Stimulated activated CD8-positive, alpha-beta memory T cell treated with anti-CD3 and anti-CD28 coated beads, Interleukin-12 subunit alpha, Interleukin-12 subunit beta, amount 100 ng/mL, for 24 hours (primary cell): Measurements from ENCODE around the gene PTPRN2.
"Not testable (repeated sequence)": the region's sequence is repeated elsewhere in the genome, so short reads cannot be mapped to it uniquely, and the experiment has no call there.

Experiments used
- DNase-seq: peaks from one replicate; pipeline ENCODE4 v3.0.0-alpha.2; 2020; ENCODE audit errors: extremely low read depth

Gene PTPRN2

DNA sequence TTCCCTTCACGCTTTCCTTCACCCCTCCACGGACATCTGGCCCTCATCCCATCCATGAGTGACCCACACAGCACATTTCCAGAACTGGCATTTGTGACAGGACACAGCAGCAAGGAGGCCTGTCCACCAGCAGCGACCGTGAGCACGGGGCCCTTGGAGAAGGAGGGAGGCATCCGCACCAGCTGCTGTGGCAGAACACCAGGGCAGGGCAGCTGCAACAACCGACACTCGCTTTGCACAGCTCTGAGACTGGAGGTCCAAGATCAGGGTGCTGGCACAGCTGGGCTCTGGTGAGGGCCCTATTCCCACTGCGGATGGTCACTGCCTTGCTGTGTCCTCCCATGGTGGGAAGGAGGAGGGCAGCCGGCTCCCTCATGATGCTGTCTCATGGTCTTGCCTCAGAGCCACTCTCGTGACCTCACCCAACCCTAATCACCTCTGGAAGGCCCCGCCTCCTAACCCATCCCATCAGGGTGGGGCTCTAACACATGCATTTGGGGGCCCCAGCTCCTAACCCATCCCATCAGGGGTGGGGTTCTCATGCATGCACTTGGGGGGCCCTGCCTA, 36.7 kb downstream of the PTPRN2 start:
- DNase-seq: no peak

GRCh38 chr7:158550394-158550700, 37.3 kb downstream of the PTPRN2 start:
- DNase-seq: no peak

DNA sequence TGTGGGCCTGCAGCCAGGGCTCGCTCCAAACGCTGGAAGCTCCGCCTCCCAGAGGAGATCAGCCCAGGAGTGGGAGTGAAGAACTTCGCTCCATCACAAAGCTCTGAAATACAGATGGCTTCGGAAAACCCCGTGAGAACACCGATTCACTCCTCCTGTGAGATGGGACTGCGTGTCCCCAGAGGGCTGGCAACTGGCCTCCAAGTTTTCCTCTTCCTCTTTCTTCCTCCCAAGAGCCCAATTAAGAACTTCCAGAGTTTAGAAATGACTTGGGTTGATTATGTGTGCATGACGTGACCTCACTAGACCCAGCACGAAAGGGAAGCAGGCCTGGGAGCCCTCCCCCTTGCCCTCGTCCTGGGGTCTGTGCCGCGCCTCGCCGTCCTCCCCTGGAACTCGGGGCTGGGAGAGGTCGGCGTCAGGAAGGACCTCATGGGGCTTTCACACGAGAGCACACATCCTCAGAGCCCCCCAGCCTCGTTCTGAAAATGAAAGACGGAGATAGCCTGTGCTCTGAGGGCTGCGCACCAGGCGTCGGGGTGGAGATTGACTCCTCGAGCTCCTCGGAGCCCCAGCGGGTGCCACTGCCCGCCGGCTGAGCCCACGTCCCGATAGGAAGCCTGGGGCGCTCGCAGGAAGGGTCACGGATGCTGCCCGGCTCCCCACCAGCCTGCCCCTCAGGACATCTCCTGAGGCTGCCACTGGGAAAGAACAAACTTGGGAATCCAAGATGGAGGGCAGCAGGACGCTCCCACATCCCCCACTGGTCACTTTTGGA, 37.8 kb downstream of the PTPRN2 start:
- DNase-seq: no peak

GRCh38 chr7:158549176-158549615, 38.4 kb downstream of the PTPRN2 start:
- DNase-seq: no peak

DNA sequence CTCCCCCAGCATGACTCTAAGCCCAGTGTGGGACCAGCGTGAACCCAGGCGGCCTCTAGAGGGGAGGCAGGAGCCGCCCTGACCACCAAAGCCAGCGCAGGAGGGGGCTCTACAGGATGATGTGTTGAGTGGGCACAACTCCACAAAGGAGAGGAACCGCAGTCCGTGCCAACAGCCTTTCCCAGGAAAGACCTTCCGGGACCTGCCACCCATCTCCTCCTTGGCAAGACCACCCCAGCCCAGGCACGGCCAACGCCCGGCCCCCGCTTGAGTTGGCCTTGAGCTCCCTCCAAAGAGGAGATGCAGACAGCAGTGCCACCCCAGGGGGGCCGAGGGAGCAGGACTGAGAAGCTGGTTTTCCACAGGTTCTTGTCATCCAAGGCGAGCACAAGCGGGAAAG, 38.9 kb downstream of the PTPRN2 start:
- DNase-seq: no peak

GRCh38 chr7:158547817-158548216, 39.8 kb downstream of the PTPRN2 start:
- DNase-seq: no peak

DNA sequence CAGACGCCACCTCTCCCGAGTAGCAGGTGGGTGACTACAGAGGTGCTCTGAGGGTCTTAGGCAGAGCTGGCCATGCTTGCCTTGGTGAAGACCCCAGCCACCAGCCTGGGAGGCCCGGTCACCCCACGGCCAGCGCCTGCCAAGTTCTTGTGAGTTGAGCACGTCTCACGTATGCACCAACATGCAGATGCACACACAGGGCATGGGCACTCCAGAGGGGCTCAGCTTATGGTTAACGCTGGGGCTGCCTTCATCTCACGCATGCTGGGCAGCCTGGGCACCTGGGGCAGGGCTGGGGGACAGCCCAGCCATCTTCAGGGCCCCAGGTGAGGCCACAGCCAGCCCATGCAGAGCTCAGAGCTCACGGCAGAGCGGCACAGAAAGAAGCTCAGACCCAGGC, 41.0 kb downstream of the PTPRN2 start:
- no peak for DNase-seq

DNA sequence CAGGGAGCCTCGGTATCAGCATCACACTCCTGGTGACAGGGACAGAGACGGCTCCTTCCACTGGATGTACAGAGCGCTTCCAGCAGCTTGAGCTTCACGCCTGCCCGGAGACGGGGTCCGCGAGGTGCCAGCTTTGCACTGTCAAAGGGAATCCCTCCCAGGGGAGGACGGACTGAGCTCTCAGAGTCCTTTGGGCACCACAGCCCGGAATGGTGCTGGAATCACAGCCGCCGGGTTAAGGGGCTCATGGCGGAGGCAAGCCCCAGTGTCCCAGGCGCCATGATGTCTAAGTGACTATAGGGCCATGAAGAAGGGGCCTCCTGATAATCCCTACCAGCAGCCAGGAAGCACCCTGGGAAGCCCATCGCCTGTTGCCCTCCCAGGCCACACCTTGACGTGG, 41.4 kb downstream of the PTPRN2 start:
- no peak for DNase-seq

DNA sequence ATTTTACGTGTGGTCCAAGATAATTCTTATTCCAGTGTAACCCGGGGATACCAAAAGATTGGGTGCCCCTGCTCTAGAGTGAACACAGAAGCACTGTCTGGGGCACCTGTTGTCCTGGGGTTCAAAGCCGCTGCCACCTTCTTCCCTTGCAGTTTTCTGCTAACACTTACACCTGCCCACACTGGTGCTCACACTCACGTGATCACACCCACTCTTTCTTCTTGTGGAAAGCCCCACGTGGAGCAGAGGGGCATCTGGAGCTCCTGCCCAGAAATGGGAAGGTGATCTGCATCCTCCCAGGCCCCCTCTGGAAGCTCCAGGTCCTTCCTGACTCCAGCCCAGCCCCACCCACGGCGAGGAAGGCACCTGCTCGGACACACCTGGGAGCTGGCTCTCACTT, 42.9 kb downstream of the PTPRN2 start:
- DNase-seq: no peak

- DNase-seq: no peak
These were observed 43.8 kb downstream of the PTPRN2 start for GRCh38 chr7:158543840-158544239.

DNA sequence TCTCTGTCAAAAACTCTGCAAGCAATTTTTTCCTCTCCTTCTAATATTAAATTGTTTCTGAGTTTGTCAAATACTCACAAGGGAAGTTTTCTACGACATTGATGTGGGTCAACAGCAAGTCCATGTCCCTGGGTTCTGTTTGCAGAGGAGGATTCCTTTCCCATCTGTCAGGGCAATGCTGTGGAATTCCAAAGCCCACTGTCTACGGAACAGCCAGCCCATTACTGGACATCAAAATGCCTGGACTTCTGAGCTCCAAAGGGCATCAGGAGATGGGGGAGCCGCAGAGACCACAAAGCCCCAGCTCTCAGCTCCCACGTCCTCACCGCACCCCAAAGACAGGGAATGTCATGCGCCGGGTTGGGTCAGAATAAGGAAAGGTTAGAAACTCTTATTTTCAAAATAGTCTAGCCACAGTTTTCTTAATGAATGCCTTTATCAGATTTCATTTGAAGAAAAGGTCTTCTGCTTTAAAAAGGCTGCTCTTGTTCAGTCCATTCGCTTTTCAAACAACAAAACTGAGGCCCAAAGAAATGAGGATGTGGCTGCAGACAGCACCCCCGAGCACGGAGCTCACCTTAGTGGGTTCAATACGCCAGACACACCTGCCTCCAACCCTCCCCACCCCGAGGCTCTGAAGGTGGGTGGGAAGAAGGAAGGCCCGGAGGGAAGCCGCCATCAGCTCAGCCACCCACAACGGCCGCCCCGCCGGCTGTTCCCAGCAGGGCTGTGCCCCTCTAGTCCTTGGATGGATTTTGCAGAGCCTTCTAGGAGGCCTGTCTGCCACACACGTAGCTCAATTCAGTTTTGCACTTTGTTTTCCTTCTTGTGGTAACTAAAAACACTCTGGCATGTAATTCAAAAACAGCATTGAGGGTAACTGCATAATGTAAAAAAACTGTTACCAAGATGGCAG, 44.7 kb downstream of the PTPRN2 start:
- no peak for DNase-seq

DNA sequence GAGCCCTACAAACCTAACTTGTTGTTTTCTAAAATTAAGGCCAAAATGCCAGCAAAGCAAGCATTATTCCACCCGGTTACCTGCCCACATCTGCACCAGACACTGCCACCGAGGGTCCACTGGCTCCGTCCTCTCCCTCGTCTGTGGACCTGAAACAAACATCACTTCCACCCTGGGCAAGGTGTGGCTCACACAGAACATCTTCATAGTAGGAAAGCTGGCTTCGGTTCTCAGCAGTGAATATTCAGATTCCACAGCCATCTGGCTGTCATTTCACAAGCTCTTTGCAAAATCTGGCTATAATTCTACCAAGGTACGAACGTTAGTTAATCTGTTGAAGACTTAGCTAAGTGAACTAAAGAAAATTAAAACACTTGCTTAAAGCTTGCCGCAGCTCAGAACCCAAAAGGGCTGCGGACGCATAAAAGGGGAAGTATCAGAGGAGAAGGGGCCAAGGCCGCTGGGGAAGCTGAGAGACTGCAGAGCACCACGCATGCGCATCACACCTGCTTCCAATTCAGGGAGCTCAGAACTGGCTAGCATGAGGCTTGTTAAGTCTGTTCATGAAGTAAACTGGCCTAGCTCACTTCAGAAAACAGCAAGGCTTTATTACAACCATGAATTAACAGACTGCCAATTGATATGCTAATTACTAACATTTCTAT, 46.1 kb downstream of the PTPRN2 start:
- no peak for DNase-seq

DNA sequence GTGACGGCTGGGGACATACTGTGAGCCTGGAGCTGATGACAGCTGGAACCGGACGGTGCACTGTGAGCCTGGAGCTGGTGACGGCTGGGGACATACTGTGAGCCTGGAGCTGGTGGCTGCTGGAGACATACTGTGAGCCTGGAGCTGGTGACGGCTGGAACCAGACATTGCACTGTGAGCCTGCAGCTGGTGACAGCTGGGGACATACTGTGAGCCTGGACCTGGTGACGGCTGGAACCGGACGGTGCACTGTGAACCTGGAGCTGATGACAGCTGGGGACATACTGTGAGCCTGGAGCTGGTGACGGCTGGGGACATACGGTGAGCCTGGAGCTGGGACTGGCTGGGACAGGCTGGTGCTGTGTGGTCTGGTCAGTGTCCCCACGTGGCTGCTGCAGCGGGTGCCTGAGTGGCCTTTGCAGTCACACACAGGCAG, 47.9 kb downstream of the PTPRN2 start:
- DNase-seq: no peak

DNA sequence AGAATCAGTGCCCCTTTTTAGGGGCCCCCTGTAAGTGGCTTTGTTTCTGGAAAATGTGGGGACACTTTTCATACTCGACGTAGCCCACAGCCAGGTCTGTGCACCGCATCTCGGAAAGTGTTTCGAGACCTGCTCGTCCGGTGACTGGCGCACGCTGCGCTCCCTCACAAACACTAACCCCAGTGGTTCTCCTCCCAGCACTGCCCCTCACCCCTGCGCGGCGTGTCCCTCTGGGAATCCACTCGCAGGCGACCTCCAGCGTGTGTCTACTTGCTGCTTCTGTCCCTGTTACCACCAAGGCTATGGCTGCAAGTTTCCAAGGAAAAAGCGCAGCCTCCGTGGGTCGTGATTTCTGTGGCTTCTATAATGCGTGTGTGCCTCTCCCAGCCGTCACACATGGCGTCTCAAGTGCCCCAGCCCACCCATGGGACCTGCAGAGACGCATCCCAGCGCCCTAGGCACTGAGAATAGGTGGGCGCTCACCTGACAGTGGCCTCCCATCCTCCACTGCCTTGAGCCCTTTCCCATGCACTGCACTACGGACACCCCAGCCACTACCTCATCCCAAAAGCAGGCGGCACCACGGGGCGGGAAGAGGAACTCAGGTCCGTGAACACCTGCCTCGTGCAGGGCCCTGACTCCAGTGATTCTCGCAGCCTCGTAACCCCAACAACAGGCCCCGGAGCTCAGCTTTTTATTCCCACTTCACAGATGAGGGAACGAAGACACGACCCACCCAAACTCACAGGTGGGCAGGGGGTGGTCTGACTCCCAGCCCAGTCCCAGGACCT, 49.3 kb downstream of the PTPRN2 start:
- DNase-seq: no peak

DNA sequence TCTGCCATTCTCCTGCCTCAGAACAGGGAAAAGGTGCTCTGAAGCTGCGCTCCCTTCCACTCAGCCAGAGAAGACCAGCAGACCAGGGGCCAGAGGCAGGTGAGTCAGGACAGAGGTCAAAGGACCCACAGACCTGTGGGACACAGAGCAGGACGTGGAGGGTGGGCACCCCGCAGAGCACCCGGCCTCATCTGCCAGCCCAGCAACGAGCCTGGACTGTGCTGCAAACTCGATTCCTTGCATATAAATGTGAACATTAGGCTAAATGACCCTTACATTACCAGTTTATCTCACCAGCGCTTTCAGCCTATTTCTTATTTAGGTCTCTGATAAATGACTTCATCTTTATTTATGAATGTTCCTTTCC, 50.1 kb downstream of the PTPRN2 start:
- DNase-seq: no peak

DNA sequence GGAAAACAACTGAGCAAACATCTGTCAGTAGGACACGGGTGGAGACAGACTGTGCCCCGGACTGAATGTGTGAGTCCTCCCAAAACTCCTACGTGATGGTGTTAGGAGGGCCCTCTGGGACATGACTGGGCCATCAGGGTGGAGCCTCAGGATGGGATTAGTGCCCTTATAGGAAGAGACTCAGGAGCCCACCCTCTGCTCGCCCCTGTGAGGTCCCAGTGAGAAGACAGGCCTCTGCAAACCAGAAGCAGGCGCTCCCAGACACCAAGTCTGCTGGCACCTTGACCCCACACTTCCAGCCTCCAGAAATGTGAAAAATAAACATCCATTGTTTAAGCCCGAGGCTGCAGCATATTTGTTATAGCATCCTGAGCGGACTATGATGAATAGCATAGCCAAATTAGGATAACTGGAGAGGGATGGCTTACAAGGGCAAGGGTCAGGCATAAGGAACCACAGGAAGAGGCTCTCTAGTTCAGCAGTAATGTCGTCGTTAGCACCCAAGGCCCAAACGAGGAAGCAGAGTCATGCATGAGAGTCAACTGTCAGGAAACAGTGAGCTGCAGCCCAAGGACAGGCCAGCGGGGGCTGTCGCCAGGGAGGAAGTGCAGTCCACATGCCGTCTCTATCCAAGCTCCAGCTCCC, 50.6 kb downstream of the PTPRN2 start:
- DNase-seq: no peak

GRCh38 chr7:158535079-158535478, 52.5 kb downstream of the PTPRN2 start:
- DNase-seq: no peak

- DNase-seq: no peak
These were observed 53.0 kb downstream of the PTPRN2 start for GRCh38 chr7:158534598-158534997.

- DNase-seq: not testable (repeated sequence)
These were observed 53.5 kb downstream of the PTPRN2 start for GRCh38 chr7:158534134-158534515.

DNA sequence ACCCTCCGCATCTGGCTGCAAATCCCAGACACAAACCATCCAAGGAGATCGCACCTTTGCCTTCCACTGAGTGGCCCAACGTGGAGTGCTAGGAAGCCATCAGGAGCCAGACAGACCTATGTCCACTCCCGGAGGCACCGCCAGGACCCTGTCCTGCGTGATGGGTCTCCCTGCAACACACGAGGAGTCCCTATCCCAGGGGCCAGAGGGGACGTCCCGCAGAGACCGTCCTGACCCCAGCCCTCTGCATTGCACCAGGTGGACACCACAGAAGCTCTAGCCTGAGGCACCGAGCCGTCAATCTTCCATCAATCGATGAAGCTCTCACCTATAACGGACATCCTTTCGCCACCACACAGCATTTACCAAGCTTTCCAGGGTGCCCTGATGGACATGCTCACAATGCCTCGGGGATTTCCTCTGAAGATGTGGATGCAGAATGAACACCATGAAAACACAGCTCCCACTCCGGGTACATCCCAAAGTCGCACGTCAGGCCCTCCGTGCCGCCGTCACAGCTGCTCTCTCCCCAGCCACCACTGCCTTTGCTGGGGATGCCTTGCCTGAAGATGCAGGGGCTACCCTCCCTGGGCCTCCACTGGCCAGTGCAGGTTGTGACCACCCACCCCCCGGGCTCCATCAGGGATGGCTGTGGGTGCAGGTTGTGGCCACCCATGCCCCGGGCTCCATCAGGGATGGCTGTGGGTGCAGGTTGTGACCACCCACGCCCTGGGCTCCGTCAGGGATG, 54.1 kb downstream of the PTPRN2 start:
- no peak for DNase-seq
